Measurements from ENCODE around the gene SIRT6.

- TF ChIP-seq POLR2AphosphoS5 (IDR thresholded peaks at IDR 0.05) (no peak), CTCF (IDR thresholded peaks at IDR 0.05) (no peak), POLR2A (IDR thresholded peaks at IDR 0.05) (no peak), EP300 (IDR thresholded peaks at IDR 0.05) (no peak)
Measured at GRCh38 chr19:4198467-4199126, 16.2 kb upstream of the SIRT6 start.

All from upper lobe of left lung (tissue), 4 donors.